Measurements from ENCODE around the gene MYO5C.

Gene MYO5C

DNA sequence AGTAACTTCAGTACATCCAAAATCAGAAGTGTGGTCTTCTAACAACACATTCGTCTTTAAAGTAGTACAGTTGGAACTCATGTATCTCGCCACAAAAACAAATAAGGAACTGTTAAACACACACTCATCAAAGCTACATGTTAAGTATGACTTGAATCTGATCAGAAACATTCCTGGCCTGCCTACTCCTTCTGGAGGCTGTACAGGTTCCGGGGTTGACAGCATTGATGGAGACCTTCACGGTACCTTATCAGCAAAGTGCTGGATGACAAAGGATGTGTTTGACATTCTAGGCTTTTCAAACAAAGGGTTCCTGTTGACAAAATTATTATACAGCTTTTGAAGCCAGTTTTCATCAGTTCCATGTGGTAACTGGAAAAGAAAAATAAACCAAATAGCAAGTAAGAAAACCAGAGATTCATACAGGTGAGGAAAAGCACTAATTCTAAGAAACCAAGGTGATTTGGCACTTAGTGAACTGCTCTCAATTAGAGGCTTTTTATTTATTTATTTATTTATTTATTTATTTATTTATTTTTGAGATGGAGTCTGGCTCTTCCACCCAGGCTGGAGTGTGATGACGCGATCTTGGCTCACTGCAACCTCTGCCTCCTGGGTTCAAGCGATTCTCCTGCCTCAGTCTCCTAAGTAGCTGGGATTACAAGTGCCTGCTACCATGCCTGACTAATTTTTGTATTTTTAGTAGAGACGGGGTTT lies 44.3 kb downstream of the MYO5C start:
- no peaks in the 10 kb centered on the region for H3K27me3 ChIP-seq (replicated peaks; ENCODE audit: control insufficient read depth, insufficient read depth, low read length)
- no peaks in the 10 kb centered on the region for H3K36me3 ChIP-seq (ENCODE audit: control insufficient read depth, insufficient read depth, low read length)
- H3K4me3 ChIP-seq (replicated peaks; ENCODE audit: low read depth, low read length) = no peak overlapping the region
- no peak for DNase-seq (ENCODE audit: extremely low read depth, insufficient read length)
- TF ChIP-seq, protein P1, sequence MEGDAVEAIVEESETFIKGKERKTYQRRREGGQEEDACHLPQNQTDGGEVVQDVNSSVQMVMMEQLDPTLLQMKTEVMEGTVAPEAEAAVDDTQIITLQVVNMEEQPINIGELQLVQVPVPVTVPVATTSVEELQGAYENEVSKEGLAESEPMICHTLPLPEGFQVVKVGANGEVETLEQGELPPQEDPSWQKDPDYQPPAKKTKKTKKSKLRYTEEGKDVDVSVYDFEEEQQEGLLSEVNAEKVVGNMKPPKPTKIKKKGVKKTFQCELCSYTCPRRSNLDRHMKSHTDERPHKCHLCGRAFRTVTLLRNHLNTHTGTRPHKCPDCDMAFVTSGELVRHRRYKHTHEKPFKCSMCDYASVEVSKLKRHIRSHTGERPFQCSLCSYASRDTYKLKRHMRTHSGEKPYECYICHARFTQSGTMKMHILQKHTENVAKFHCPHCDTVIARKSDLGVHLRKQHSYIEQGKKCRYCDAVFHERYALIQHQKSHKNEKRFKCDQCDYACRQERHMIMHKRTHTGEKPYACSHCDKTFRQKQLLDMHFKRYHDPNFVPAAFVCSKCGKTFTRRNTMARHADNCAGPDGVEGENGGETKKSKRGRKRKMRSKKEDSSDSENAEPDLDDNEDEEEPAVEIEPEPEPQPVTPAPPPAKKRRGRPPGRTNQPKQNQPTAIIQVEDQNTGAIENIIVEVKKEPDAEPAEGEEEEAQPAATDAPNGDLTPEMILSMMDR (IDR thresholded peaks at IDR 0.05; ENCODE audit: insufficient read depth, low read length, poor library complexity, severe bottlenecking) = no peak

- TF ChIP-seq, protein P1 (IDR thresholded peaks at IDR 0.05; ENCODE audit: insufficient read depth, low read length, poor library complexity, severe bottlenecking) = no peak
- no peaks in the 10 kb centered on the region for H3K36me3 ChIP-seq (ENCODE audit: control insufficient read depth, insufficient read depth, low read length)
- H3K27me3 ChIP-seq (replicated peaks; ENCODE audit: control insufficient read depth, insufficient read depth, low read length) = no peaks in the 10 kb centered on the region
- H3K4me3 ChIP-seq (replicated peaks; ENCODE audit: low read depth, low read length) = no peak overlapping the region
- DNase-seq (ENCODE audit: extremely low read depth, insufficient read length) = no peak
Observed at GRCh38 chr15:52247461-52247860, 48.1 kb downstream of the MYO5C start.

- TF ChIP-seq, protein P1 (IDR thresholded peaks at IDR 0.05; ENCODE audit: insufficient read depth, low read length, poor library complexity, severe bottlenecking) = no peak
- no peak for DNase-seq (ENCODE audit: extremely low read depth, insufficient read length)
- Histone ChIP-seq H3K27me3 (replicated peaks; ENCODE audit: control insufficient read depth, insufficient read depth, low read length) (no peaks in the 10 kb centered on the region), H3K36me3 (ENCODE audit: control insufficient read depth, insufficient read depth, low read length) (no peaks in the 10 kb centered on the region), H3K4me3 (replicated peaks; ENCODE audit: low read depth, low read length) (no peak overlapping the region)
Observed at GRCh38 chr15:52246686-52247431, 48.7 kb downstream of the MYO5C start.

DNA sequence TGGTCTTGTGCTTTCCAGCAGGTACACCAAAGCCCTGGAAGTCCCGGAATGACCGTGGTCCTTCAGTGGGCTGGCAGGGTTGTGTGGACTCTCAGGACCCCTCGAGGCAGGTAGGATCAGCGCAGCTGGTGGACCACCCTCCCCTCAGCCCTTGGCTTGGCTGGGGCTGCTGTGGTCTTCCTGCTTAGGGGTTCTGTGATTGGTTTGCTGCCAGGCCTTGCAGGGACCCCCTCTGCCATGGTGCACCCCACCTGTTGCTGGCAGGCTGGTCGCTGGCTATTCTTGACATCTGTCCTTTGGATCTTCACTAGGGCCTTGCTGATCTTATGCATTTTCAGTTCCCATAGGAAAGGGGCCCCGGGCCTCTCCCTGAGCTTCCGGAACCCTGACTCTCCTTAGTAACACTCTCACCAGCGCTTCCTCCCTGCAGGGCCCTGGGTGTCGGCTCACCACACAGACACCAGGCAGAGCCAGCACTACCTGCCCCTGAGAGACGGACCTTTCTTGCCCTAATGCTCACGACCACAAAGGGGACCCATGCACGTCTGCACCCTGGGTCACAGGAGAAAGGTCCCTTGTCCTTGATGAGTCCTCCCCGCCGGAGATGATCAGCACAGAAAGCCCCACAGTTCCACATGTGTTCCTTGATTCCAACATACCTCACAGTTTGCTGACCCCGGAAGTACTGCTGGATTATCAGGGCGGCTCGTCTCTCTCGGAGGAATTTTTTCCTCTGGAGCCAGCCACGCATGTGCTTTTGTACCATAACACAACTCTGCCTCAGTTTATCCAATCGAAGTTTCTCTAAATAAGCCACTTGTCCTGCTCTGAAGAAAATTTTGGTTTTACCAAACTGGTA lies 51.7 kb downstream of the MYO5C start:
- H3K27me3 ChIP-seq (replicated peaks; ENCODE audit: control insufficient read depth, insufficient read depth, low read length) = no peaks in the 10 kb centered on the region
- DNase-seq (ENCODE audit: extremely low read depth, insufficient read length) = no peak
- TF ChIP-seq, protein P1 (IDR thresholded peaks at IDR 0.05; ENCODE audit: insufficient read depth, low read length, poor library complexity, severe bottlenecking) = no peak
- H3K4me3 ChIP-seq (replicated peaks; ENCODE audit: low read depth, low read length) = no peak overlapping the region
- H3K36me3 ChIP-seq (ENCODE audit: control insufficient read depth, insufficient read depth, low read length) = no peaks in the 10 kb centered on the region

DNA sequence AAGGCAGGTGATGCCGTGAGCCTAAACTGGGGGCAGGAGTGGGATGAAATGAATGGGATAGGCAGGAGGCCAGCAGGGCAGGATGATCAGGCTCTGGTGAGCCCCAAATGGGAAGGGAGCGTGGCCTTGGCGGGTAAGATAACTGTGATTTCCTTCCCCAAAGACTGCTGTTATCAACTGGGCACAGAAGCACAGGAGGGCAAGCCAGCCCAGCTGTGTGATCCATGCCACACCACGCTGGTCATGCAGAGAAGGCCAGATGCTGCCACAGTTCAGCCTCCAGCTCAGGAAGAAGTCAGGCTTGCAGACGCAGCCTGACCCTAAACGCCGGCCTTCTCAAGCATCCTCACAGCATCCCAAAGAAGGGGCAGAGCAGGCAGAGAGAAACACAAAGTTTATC lies 52.3 kb downstream of the MYO5C start:
- no peak for DNase-seq (ENCODE audit: extremely low read depth, insufficient read length)
- Histone ChIP-seq H3K27me3 (replicated peaks; ENCODE audit: control insufficient read depth, insufficient read depth, low read length) (no peaks in the 10 kb centered on the region), H3K4me3 (replicated peaks; ENCODE audit: low read depth, low read length) (no peak overlapping the region), H3K36me3 (ENCODE audit: control insufficient read depth, insufficient read depth, low read length) (no peaks in the 10 kb centered on the region)
- TF ChIP-seq, protein P1 (IDR thresholded peaks at IDR 0.05; ENCODE audit: insufficient read depth, low read length, poor library complexity, severe bottlenecking) = no peak
